Fibroblast of pulmonary artery (primary cell): ENCODE results near the gene PLXNA3.

Source experiments
- DNase-seq: peaks from one replicate; pipeline ENCODE4 v3.0.0-alpha.2; 2010; ENCODE audit warnings: low read depth
- H3K4me3 ChIP-seq: replicated peaks from 2 replicates; pipeline ENCODE4 v1.5.1; 2011; ENCODE audit warnings: low read depth, mild to moderate bottlenecking, control low read depth, low read length, moderate library complexity
- CTCF ChIP-seq: IDR thresholded peaks from 2 replicates; pipeline ENCODE4 v1.5.1; 2011; ENCODE audit warnings: mild to moderate bottlenecking, control low read depth, low read length, inconsistent platforms; ENCODE audit errors: missing control alignments

The PLXNA3 gene

GRCh38 chrX:154429711-154430110 is 28.4 kb upstream of the PLXNA3 start:
- peak overlapping the region; percentile 66 for H3K4me3 ChIP-seq
- TF ChIP-seq CTCF = no peak

GRCh38 chrX:154430479-154430878 is 27.6 kb upstream of the PLXNA3 start:
- H3K4me3 ChIP-seq = no peak overlapping the region
- DNase-seq = no peak
- no peak for TF ChIP-seq CTCF

More at GRCh38 chrX:154429711-154430110, 28.4 kb upstream of the PLXNA3 start:
- DNase-seq = no peak

- TF ChIP-seq CTCF = no peak
- H3K4me3 ChIP-seq = no peak overlapping the region
- no peak for DNase-seq
These were observed 27.2 kb upstream of the PLXNA3 start for GRCh38 chrX:154430916-154431315.

GRCh38 chrX:154431341-154431740 is 26.7 kb upstream of the PLXNA3 start:
- no peak for TF ChIP-seq CTCF
- no peak for DNase-seq
- H3K4me3 ChIP-seq = no peak overlapping the region

- H3K4me3 ChIP-seq = no peak overlapping the region
- TF ChIP-seq CTCF = no peak
- DNase-seq = no peak
These were observed 25.9 kb upstream of the PLXNA3 start for GRCh38 chrX:154432210-154432609.

GRCh38 chrX:154433605-154434004 is 24.5 kb upstream of the PLXNA3 start:
- TF ChIP-seq CTCF = no peak
- no peak overlapping the region for H3K4me3 ChIP-seq
- DNase-seq = no peak

- H3K4me3 ChIP-seq = no peak overlapping the region
- no peak for DNase-seq
- TF ChIP-seq CTCF = no peak
These were observed 23.5 kb upstream of the PLXNA3 start for GRCh38 chrX:154434394-154435168.
